NCI-H187 (cell line): Measurements from ENCODE around the gene TSNAXIP1.
A peak's percentile ranks its signal among the peaks of the same experiment; 100 is the strongest.
"Not testable (repeated sequence)": the region's sequence is repeated elsewhere in the genome, so short reads cannot be mapped to it uniquely, and the experiment has no call there.

Source experiments
- DNase-seq, 2 experiments: peaks; one replicate each; lab custom pipeline; 2025; lab: John Stamatoyannopoulos, UW

The TSNAXIP1 gene

GRCh38 chr16:67860589-67861398 lies 54.1 kb downstream of the TSNAXIP1 start:
- DNase-seq = no peak

GRCh38 chr16:67861877-67862276 lies 55.2 kb downstream of the TSNAXIP1 start:
- no peak for DNase-seq

GRCh38 chr16:67862623-67863583 lies 56.2 kb downstream of the TSNAXIP1 start:
- no peak for DNase-seq

- DNase-seq = not testable (repeated sequence)
Observed at GRCh38 chr16:67864044-67864443, 57.4 kb downstream of the TSNAXIP1 start.

- DNase-seq = no peak
Observed at GRCh38 chr16:67864594-67864993, 57.9 kb downstream of the TSNAXIP1 start.

- DNase-seq = no peak
Observed at GRCh38 chr16:67865318-67865717, 58.6 kb downstream of the TSNAXIP1 start.

- DNase-seq = no peak
Observed at GRCh38 chr16:67868290-67868689, 61.6 kb downstream of the TSNAXIP1 start.

GRCh38 chr16:67869653-67870052 lies 63.0 kb downstream of the TSNAXIP1 start:
- no peak for DNase-seq

GRCh38 chr16:67871256-67871655 lies 64.6 kb downstream of the TSNAXIP1 start:
- DNase-seq = no peak

GRCh38 chr16:67872131-67872630 lies 65.5 kb downstream of the TSNAXIP1 start:
- DNase-seq = no peak

GRCh38 chr16:67872631-67873434 lies 66.1 kb downstream of the TSNAXIP1 start, which contains the start of gene EDC4:
Gene EDC4, plus strand, starts transcription at chr16:67873052. Its CDS starts 210 bp downstream, at chr16:67873262.
- peak in 1 of 2 experiments; percentile 11 for DNase-seq

GRCh38 chr16:67873435-67874370 lies 67.0 kb downstream of the TSNAXIP1 start:
- DNase-seq = no peak

GRCh38 chr16:67874372-67874771 lies 67.7 kb downstream of the TSNAXIP1 start:
- no peak for DNase-seq

- no peak for DNase-seq
Observed at GRCh38 chr16:67877064-67877463, 70.4 kb downstream of the TSNAXIP1 start.
